Trophoblast cell (in vitro differentiated cells and primary cell): ENCODE data around the gene OPCML.

Experiments
- DNase-seq, 2 donors: peaks; one replicate each; pipeline ENCODE4 v3.0.0-alpha.2; 2016
- H2AFZ ChIP-seq: 2 replicates; pipeline ENCODE4 v1.6.1; 2013; ENCODE audit warnings: low read length, moderate library complexity, mild to moderate bottlenecking; ENCODE audit not compliant: insufficient read depth, poor library complexity
- H2AK5ac ChIP-seq: 2 replicates; pipeline ENCODE4 v1.6.1; 2013; ENCODE audit warnings: mild to moderate bottlenecking, low read length
- H2BK120ac ChIP-seq: 2 replicates; pipeline ENCODE4 v1.6.1; 2013; ENCODE audit warnings: low read length, mild to moderate bottlenecking, moderate library complexity; ENCODE audit not compliant: insufficient read depth, poor library complexity
- H2BK12ac ChIP-seq: 2 replicates; pipeline ENCODE4 v1.6.1; 2013; ENCODE audit warnings: mild to moderate bottlenecking, low read length, moderate library complexity
- H2BK5ac ChIP-seq: 2 replicates; pipeline ENCODE4 v1.6.1; 2013; ENCODE audit warnings: low read length, low read depth, moderate library complexity, mild to moderate bottlenecking; ENCODE audit not compliant: poor library complexity
- H3K14ac ChIP-seq: 2 replicates; pipeline ENCODE4 v1.6.1; 2013; ENCODE audit warnings: mild to moderate bottlenecking, low read length
- H3K18ac ChIP-seq: 2 replicates; pipeline ENCODE4 v1.6.1; 2013; ENCODE audit warnings: mild to moderate bottlenecking, low read length
- H3K23ac ChIP-seq: 2 replicates; pipeline ENCODE4 v1.6.1; 2013; ENCODE audit warnings: low read length
- H3K27ac ChIP-seq: 2 replicates; pipeline ENCODE4 v1.5.1; 2013; ENCODE audit warnings: low read depth, mild to moderate bottlenecking, inconsistent platforms, low read length, moderate library complexity
- H3K27me3 ChIP-seq: 2 replicates; pipeline ENCODE4 v1.6.1; 2013; ENCODE audit warnings: inconsistent platforms, mild to moderate bottlenecking, low read length, moderate library complexity; ENCODE audit not compliant: insufficient read depth
- H3K36me3 ChIP-seq, 2 experiments: 1 replicate in 1 of 2; 2 replicates in 1 of 2; pipeline ENCODE4 v1.6.1; 2013; ENCODE audit warnings: low read length in 2 of 2, mild to moderate bottlenecking in 2 of 2, moderate library complexity in 1 of 2; ENCODE audit not compliant: insufficient read depth in 2 of 2, control insufficient read depth in 1 of 2
- H3K4ac ChIP-seq: 2 replicates; pipeline ENCODE4 v1.6.1; 2013; ENCODE audit warnings: low read depth, mild to moderate bottlenecking, low read length, moderate library complexity
- H3K4me1 ChIP-seq, 2 experiments: 1 replicate in 1 of 2; 2 replicates in 1 of 2; pipeline ENCODE4 v1.6.1; 2013; ENCODE audit warnings: low read length in 2 of 2, mild to moderate bottlenecking in 2 of 2, moderate library complexity in 1 of 2; ENCODE audit not compliant: insufficient read depth in 2 of 2, control insufficient read depth in 1 of 2
- H3K4me2 ChIP-seq: 2 replicates; pipeline ENCODE4 v1.6.1; 2013; ENCODE audit warnings: inconsistent platforms, mild to moderate bottlenecking, low read length, moderate library complexity
- H3K4me3 ChIP-seq: 2 replicates; pipeline ENCODE4 v1.5.1; 2013; ENCODE audit warnings: mild to moderate bottlenecking, low read depth, low read length, inconsistent platforms
- H3K79me1 ChIP-seq: one replicate; pipeline ENCODE4 v1.6.1; 2013; ENCODE audit warnings: low read length
- H3K79me2 ChIP-seq: 2 replicates; pipeline ENCODE4 v1.6.1; 2013; ENCODE audit warnings: low read length, mild to moderate bottlenecking; ENCODE audit not compliant: control insufficient read depth, insufficient read depth, poor library complexity
- H3K9ac ChIP-seq: 2 replicates; pipeline ENCODE4 v1.6.1; 2013; ENCODE audit warnings: mild to moderate bottlenecking, low read length
- H3K9me3 ChIP-seq: 2 replicates; pipeline ENCODE4 v1.6.1; 2013; ENCODE audit warnings: low read depth, mild to moderate bottlenecking, control low read depth, inconsistent platforms, low read length; ENCODE audit not compliant: insufficient read depth
- H4K12ac ChIP-seq: 2 replicates; pipeline ENCODE4 v1.6.1; 2013; ENCODE audit warnings: low read depth, mild to moderate bottlenecking, low read length, moderate library complexity
- H4K8ac ChIP-seq: 2 replicates; pipeline ENCODE4 v1.6.1; 2013; ENCODE audit warnings: low read depth, mild to moderate bottlenecking, low read length, moderate library complexity
- H4K91ac ChIP-seq: one replicate; pipeline ENCODE4 v1.6.1; 2013; ENCODE audit warnings: low read depth, mild to moderate bottlenecking, low read length, moderate library complexity
- WGBS: extraction: QIAGEN DNeasy Blood & Tissue Kit; methylation state at CpG from one replicate; pipeline ENCODE4 v1.1.7; 2013; ENCODE audit warnings: missing lambda C conversion rate; ENCODE audit not compliant: insufficient read length, insufficient coverage; ENCODE audit errors: extremely low coverage; 5-methylcytosine and 5-hydroxymethylcytosine counted together

The OPCML gene

DNA sequence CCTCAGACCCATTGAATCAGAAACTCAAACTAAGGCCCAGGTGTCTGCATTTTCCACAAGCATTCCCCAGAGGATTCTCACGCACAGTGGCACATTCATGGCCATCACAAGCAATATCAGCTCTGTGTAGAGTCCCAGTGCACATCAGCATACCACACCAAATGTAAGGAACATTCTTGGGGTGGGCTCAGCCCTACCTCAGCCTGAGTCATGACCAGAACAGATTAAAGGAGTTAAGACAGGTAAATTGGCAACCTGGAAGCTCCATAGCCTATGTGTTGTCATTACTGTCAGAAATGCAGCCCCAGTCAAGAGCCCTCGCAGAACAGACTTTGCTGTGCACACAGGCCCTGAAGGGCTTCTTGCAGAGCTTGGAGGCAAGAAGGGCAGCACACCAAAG lies 53.1 kb downstream of the OPCML start:
- Histone ChIP-seq H3K23ac (no peak overlapping the region), H3K79me2 (no peaks in the 10 kb centered on the region), H3K36me3 (no peaks in the 10 kb centered on the region), H3K27ac (no peak overlapping the region), H3K9me3 (no peaks in the 10 kb centered on the region), H2BK12ac (no peak overlapping the region), H3K79me1 (no peaks in the 10 kb centered on the region), H4K91ac (no peak overlapping the region), H3K4me3 (no peak overlapping the region), H4K12ac (no peak overlapping the region), H2BK5ac (no peak overlapping the region), H3K4me2 (no peak overlapping the region), H3K14ac (no peak overlapping the region), H3K4me1 (no peaks in the 10 kb centered on the region), H2BK120ac (no peak overlapping the region), H3K4ac (no peak overlapping the region), H4K8ac (no peak overlapping the region), H3K18ac (no peak overlapping the region), H3K9ac (no peak overlapping the region), H2AFZ (no peak overlapping the region), H3K27me3 (no peaks in the 10 kb centered on the region), H2AK5ac (no peak overlapping the region)
- DNase-seq = no peak
- no CpG with 5 or more reads among the region's 2 CpGs for WGBS

DNA sequence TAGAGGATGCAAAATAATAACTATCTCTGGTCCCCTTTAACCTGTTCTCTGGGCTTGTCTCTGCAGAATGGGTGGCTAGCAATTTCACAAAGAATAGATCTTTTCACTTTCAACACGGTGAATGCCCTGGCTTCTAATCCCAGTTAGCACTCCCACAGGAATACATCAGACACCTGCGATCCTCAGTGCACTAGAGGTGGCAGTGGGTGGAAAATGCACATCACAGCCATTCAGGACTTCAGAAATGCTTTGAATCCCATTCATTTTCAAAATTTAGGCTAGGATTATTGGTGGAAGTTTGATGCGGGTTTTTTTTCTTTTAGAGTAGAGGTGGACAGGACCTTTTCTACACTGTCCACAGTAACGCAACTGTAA lies 55.1 kb downstream of the OPCML start:
- Histone ChIP-seq H3K79me1 (no peaks in the 10 kb centered on the region), H4K91ac (no peak overlapping the region), H3K14ac (no peak overlapping the region), H3K79me2 (no peaks in the 10 kb centered on the region), H2BK12ac (no peak overlapping the region), H3K27ac (no peak overlapping the region), H4K12ac (no peak overlapping the region), H2BK120ac (no peak overlapping the region), H3K23ac (no peak overlapping the region), H3K9me3 (no peaks in the 10 kb centered on the region), H3K4me3 (no peak overlapping the region), H3K4ac (no peak overlapping the region), H2AFZ (no peak overlapping the region), H2BK5ac (no peak overlapping the region), H3K4me1 (no peaks in the 10 kb centered on the region), H3K9ac (no peak overlapping the region), H4K8ac (no peak overlapping the region), H3K36me3 (no peaks in the 10 kb centered on the region), H3K27me3 (no peaks in the 10 kb centered on the region), H2AK5ac (no peak overlapping the region), H3K4me2 (no peak overlapping the region), H3K18ac (no peak overlapping the region)
- no peak for DNase-seq
- no CpG with 5 or more reads among the region's 4 CpGs for WGBS

DNA sequence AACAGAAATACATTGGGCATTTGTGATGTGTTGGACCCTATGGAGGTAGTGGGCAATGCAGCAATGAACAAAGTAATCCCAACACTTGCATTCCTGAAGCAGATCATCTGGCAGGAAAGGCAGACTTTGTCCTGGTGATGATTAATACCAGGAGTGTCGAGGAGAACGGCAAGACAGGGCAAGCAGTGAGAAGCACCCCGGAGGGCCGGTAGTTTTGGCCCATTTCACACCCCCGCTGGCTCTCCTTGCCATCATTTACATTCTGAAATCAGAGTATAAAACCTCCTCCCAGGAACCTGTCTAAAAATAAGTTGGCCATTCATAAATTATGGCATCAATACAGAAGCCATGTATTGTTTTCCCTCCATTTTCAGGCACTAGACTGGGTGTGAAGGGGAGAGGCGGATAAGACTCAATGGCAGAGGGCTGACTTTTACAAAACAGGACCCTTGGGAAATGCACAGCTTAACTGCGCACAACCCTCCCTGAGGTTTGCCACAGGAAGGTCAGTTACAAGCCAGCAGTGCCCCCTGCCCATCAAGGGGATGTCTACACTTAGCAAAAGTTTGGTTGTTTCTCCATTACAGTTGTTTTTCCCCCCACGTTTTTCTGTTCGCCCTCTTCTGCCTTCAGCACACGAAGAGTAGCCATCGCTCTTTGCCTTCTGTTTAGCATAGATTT lies 55.6 kb downstream of the OPCML start:
- Histone ChIP-seq H4K8ac (no peak overlapping the region), H3K79me2 (no peaks in the 10 kb centered on the region), H3K79me1 (no peaks in the 10 kb centered on the region), H3K4me3 (no peak overlapping the region), H3K4ac (no peak overlapping the region), H3K4me2 (no peak overlapping the region), H2AK5ac (no peak overlapping the region), H2AFZ (no peak overlapping the region), H2BK5ac (no peak overlapping the region), H3K27me3 (no peaks in the 10 kb centered on the region), H3K9me3 (no peaks in the 10 kb centered on the region), H4K12ac (no peak overlapping the region), H3K18ac (no peak overlapping the region), H3K9ac (no peak overlapping the region), H3K4me1 (no peaks in the 10 kb centered on the region), H4K91ac (no peak overlapping the region), H3K14ac (no peak overlapping the region), H2BK12ac (no peak overlapping the region), H3K27ac (no peak overlapping the region), H3K23ac (no peak overlapping the region), H2BK120ac (no peak overlapping the region), H3K36me3 (no peaks in the 10 kb centered on the region)
- no peak for DNase-seq
- no CpG with 5 or more reads among the region's 11 CpGs for WGBS

DNA sequence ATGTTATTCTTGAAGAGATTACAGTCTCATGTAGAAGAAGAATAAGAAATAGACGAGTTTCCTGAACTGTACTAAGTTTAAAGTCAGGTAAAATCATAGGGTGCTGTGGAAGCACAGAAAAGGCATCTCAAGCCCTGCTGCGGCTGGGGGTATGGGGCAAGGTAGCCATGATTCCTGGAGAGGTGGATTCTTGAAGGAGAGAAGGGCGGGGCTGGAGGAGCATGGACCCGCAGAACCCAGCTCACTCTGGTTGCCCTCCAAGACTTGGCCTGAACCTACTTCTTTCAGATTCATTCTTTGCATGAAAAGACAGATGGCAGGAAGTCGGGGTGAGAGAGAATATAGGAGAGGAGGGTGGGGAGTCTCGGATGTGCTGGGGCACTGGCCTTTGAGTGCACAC lies 57.8 kb downstream of the OPCML start:
- H3K4ac ChIP-seq = no peak overlapping the region
- H2BK5ac ChIP-seq = no peak overlapping the region
- H3K9me3 ChIP-seq = no peaks in the 10 kb centered on the region
- no peak overlapping the region for H2AFZ ChIP-seq
- H3K18ac ChIP-seq = no peak overlapping the region
- no peak overlapping the region for H3K27ac ChIP-seq
- H2BK12ac ChIP-seq = no peak overlapping the region
- no peak overlapping the region for H3K23ac ChIP-seq
- no CpG with 5 or more reads among the region's 6 CpGs for WGBS
- no peak overlapping the region for H3K4me3 ChIP-seq
- no peak overlapping the region for H4K12ac ChIP-seq
- H3K4me1 ChIP-seq = no peaks in the 10 kb centered on the region
- H3K14ac ChIP-seq = no peak overlapping the region
- no peak overlapping the region for H2AK5ac ChIP-seq
- H4K8ac ChIP-seq = no peak overlapping the region
- no peaks in the 10 kb centered on the region for H3K79me2 ChIP-seq
- no peak overlapping the region for H3K9ac ChIP-seq
- no peak overlapping the region for H4K91ac ChIP-seq
- no peaks in the 10 kb centered on the region for H3K36me3 ChIP-seq
- DNase-seq = no peak
- no peaks in the 10 kb centered on the region for H3K79me1 ChIP-seq
- H3K27me3 ChIP-seq = no peaks in the 10 kb centered on the region
- H2BK120ac ChIP-seq = no peak overlapping the region
- H3K4me2 ChIP-seq = no peak overlapping the region
